Right lobe of liver (tissue), 4 donors: ENCODE results near the gene BCL2.

Experiments used
- CTCF ChIP-seq, 4 donors: fragments of 200-600 bp in 3 of 4; fragments of 450-650 bp in 1 of 4; IDR thresholded peaks; one replicate each; pipeline versions ENCODE4 v1.5.1 to v1.8.0; 2016 to 2022; ENCODE audit warnings: antibody characterized with exemption in 4 of 4, mild to moderate bottlenecking in 2 of 4
- POLR2A ChIP-seq: fragments of 450-650 bp; IDR thresholded peaks from one replicate; pipeline ENCODE4 v1.6.1; 2017; ENCODE audit warnings: antibody characterized with exemption, mild to moderate bottlenecking
- donor health status: DM: no; HTN: no; CAD: no.
- donor health status: DM: no; HTN: no; CAD: no.
- donor health status: DM: no; HTN: yes; CAD: no.

GRCh38 chr18:63135101-63135500, 184.5 kb downstream of the BCL2 start:
- no peak for TF ChIP-seq CTCF (IDR thresholded peaks at IDR 0.05)
- TF ChIP-seq POLR2A: no peak
